ENCODE measurements around the gene RBPJL. TPM values are rescaled to one million over a fixed set of nuclear protein-coding genes. Genes with fewer than 3 reads are reported as not detected.
A peak's percentile ranks its signal among the peaks of the same experiment; 100 is the strongest.

The RBPJL gene
- total and polyA plus RNA-seq, 2 of the 13 experiments (the other 11 are each of a cell fraction or from before 2014, with no cell fraction given), result not detected

DNA sequence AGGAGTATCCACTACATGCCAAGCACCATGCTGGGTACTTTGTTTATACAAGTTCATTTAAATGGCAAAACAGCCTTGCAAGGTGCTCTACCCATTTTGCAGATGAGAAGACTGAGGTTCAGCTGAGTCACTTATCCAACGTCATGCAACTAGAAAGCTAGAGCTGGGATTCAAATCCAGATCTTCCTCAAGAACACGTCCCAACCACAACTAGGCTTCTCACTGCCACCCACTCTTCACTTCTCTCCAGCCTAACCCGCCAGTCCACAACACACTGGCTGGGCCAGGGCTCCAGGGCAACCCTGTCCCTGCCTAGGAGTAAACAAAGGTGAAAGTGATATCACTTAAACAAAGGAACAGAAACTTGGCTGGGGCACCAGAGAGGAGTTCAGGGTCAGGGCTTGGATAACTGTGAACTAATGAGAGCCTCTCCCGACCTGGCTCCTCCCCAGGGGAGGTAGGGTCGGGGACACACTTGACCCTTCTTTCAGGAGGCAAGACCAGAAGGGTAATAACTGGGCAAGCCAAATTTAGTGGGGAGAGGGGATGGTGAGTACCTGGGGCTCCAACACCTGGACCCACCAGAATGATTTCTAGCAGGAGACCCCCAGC lies 33.7 kb downstream of the RBPJL start (continued):
- TF ChIP-seq, protein P1, sequence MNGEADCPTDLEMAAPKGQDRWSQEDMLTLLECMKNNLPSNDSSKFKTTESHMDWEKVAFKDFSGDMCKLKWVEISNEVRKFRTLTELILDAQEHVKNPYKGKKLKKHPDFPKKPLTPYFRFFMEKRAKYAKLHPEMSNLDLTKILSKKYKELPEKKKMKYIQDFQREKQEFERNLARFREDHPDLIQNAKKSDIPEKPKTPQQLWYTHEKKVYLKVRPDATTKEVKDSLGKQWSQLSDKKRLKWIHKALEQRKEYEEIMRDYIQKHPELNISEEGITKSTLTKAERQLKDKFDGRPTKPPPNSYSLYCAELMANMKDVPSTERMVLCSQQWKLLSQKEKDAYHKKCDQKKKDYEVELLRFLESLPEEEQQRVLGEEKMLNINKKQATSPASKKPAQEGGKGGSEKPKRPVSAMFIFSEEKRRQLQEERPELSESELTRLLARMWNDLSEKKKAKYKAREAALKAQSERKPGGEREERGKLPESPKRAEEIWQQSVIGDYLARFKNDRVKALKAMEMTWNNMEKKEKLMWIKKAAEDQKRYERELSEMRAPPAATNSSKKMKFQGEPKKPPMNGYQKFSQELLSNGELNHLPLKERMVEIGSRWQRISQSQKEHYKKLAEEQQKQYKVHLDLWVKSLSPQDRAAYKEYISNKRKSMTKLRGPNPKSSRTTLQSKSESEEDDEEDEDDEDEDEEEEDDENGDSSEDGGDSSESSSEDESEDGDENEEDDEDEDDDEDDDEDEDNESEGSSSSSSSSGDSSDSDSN (CRISPR knock-in tag; IDR thresholded peaks at IDR 0.05), result no peak
- TF ChIP-seq ZNF777 (CRISPR knock-in tag; IDR thresholded peaks at IDR 0.05), result no peak
- no peak for TF ChIP-seq ZNF720 (CRISPR knock-in tag; IDR thresholded peaks at IDR 0.05)
- peak; percentile 28; the same call in 1 of the 2 replicates for TF ChIP-seq ELF1 (CRISPR knock-in tag; IDR thresholded peaks at IDR 0.05)
- no peak for TF ChIP-seq ZSCAN22 (CRISPR knock-in tag; IDR thresholded peaks at IDR 0.05)
- TF ChIP-seq, protein P2, sequence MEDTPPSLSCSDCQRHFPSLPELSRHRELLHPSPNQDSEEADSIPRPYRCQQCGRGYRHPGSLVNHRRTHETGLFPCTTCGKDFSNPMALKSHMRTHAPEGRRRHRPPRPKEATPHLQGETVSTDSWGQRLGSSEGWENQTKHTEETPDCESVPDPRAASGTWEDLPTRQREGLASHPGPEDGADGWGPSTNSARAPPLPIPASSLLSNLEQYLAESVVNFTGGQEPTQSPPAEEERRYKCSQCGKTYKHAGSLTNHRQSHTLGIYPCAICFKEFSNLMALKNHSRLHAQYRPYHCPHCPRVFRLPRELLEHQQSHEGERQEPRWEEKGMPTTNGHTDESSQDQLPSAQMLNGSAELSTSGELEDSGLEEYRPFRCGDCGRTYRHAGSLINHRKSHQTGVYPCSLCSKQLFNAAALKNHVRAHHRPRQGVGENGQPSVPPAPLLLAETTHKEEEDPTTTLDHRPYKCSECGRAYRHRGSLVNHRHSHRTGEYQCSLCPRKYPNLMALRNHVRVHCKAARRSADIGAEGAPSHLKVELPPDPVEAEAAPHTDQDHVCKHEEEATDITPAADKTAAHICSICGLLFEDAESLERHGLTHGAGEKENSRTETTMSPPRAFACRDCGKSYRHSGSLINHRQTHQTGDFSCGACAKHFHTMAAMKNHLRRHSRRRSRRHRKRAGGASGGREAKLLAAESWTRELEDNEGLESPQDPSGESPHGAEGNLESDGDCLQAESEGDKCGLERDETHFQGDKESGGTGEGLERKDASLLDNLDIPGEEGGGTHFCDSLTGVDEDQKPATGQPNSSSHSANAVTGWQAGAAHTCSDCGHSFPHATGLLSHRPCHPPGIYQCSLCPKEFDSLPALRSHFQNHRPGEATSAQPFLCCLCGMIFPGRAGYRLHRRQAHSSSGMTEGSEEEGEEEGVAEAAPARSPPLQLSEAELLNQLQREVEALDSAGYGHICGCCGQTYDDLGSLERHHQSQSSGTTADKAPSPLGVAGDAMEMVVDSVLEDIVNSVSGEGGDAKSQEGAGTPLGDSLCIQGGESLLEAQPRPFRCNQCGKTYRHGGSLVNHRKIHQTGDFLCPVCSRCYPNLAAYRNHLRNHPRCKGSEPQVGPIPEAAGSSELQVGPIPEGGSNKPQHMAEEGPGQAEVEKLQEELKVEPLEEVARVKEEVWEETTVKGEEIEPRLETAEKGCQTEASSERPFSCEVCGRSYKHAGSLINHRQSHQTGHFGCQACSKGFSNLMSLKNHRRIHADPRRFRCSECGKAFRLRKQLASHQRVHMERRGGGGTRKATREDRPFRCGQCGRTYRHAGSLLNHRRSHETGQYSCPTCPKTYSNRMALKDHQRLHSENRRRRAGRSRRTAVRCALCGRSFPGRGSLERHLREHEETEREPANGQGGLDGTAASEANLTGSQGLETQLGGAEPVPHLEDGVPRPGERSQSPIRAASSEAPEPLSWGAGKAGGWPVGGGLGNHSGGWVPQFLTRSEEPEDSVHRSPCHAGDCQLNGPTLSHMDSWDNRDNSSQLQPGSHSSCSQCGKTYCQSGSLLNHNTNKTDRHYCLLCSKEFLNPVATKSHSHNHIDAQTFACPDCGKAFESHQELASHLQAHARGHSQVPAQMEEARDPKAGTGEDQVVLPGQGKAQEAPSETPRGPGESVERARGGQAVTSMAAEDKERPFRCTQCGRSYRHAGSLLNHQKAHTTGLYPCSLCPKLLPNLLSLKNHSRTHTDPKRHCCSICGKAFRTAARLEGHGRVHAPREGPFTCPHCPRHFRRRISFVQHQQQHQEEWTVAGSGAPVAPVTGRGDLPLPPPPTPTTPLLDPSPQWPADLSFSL (CRISPR knock-in tag; IDR thresholded peaks at IDR 0.05), result no peak
- TF ChIP-seq XRCC5 (optimal IDR thresholded peaks at IDR 0.05; ENCODE audit: low read length), result peak; percentile 23
- no peak for TF ChIP-seq ZNF230 (CRISPR knock-in tag; IDR thresholded peaks at IDR 0.05)
- TF ChIP-seq ZNF331 (CRISPR knock-in tag; IDR thresholded peaks at IDR 0.05), result 0 out of 2 replicates have a peak, but pooled peaks have one; percentile 54
- TF ChIP-seq SETDB1 (CRISPR knock-in tag; IDR thresholded peaks at IDR 0.05; ENCODE audit: borderline replicate concordance), result no peak
- TF ChIP-seq, protein P3, sequence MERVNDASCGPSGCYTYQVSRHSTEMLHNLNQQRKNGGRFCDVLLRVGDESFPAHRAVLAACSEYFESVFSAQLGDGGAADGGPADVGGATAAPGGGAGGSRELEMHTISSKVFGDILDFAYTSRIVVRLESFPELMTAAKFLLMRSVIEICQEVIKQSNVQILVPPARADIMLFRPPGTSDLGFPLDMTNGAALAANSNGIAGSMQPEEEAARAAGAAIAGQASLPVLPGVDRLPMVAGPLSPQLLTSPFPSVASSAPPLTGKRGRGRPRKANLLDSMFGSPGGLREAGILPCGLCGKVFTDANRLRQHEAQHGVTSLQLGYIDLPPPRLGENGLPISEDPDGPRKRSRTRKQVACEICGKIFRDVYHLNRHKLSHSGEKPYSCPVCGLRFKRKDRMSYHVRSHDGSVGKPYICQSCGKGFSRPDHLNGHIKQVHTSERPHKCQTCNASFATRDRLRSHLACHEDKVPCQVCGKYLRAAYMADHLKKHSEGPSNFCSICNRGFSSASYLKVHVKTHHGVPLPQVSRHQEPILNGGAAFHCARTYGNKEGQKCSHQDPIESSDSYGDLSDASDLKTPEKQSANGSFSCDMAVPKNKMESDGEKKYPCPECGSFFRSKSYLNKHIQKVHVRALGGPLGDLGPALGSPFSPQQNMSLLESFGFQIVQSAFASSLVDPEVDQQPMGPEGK (CRISPR knock-in tag; IDR thresholded peaks at IDR 0.05), result peak; percentile 65
- no peak for TF ChIP-seq ZNF619 (CRISPR knock-in tag; IDR thresholded peaks at IDR 0.05)
- no peak for TF ChIP-seq ZNF263 (CRISPR knock-in tag; IDR thresholded peaks at IDR 0.05)
- TF ChIP-seq ZNF570 (CRISPR knock-in tag; IDR thresholded peaks at IDR 0.05; ENCODE audit: borderline replicate concordance), result no peak
- TF ChIP-seq, protein P4, sequence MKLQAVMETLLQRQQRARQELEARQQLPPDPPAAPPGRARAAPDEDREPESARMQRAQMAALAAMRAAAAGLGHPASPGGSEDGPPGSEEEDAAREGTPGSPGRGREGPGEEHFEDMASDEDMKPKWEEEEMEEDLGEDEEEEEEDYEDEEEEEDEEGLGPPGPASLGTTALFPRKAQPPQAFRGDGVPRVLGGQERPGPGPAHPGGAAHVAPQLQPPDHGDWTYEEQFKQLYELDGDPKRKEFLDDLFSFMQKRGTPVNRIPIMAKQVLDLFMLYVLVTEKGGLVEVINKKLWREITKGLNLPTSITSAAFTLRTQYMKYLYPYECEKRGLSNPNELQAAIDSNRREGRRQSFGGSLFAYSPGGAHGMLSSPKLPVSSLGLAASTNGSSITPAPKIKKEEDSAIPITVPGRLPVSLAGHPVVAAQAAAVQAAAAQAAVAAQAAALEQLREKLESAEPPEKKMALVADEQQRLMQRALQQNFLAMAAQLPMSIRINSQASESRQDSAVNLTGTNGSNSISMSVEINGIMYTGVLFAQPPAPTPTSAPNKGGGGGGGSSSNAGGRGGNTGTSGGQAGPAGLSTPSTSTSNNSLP (IDR thresholded peaks at IDR 0.05; ENCODE audit: low read depth, low read length), result 0 out of 2 replicates have a peak, but pooled peaks have one; percentile 38

Measured in HepG2 (cell line).